ENCODE results near the gene ADGRG1. TPM values are rescaled to one million over a fixed set of nuclear protein-coding genes. Genes with fewer than 3 reads are reported as not detected.

ADGRG1 gene
- total RNA-seq, 2 experiments from 2014 or later, result not detected

DNA sequence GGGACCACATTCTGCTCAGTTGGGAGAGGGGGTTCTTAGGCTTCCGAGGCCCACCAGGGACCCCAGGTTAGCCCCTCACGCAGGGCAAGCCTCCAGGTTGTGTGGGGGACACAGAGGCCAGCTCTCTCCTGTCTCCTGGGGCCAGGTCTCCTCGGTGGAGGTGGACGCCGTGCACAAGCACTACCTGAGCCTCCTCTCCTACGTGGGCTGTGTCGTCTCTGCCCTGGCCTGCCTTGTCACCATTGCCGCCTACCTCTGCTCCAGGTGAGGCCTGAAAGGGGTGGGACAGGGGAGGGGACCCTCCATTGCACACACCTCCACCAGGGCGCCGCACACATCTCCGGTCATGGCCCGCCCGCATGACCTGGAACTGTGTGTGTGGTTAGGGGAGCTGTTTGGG is 28.8 kb downstream of the ADGRG1 start:
- H3K4me1 ChIP-seq (ENCODE audit: insufficient read depth, low read length, poor library complexity, severe bottlenecking), result no peaks in the 10 kb centered on the region
- H3K79me2 ChIP-seq (ENCODE audit: insufficient read depth, low read depth, low read length), result no peaks in the 10 kb centered on the region
- intact Hi-C loops (cut with micrococcal nuclease; ENCODE audit: unreplicated experiment), result no loop called here
- DNase-seq (ENCODE audit: low spot score), result no peak
- no TSS peak for BruUV-seq (replicated peaks)
- H4K20me1 ChIP-seq (ENCODE audit: insufficient read depth, low read length), result no peaks in the 10 kb centered on the region
- H2AFZ ChIP-seq (ENCODE audit: low read length), result no peak overlapping the region
- H3K27ac ChIP-seq (ENCODE audit: low read depth, low read length, poor library complexity, severe bottlenecking), result no peak overlapping the region
- H3K4me2 ChIP-seq (ENCODE audit: low read length), result no peak overlapping the region
- TF ChIP-seq EZH2phosphoT487 (IDR thresholded peaks at IDR 0.05; ENCODE audit: borderline replicate concordance, low read depth, low read length), result no peak
- no peak for TF ChIP-seq CTCF (conservative IDR thresholded peaks at IDR 0.05; ENCODE audit: low read length)
- ChIA-PET CTCF (ENCODE audit: unreplicated experiment) (interaction anchor here (0.6 kb wide), 1 partner anchor 36 kb away, joined by 3 read pairs; no protein-coding TSS in a partner anchor), POLR2A (no interaction called here)
- no peaks in the 10 kb centered on the region for H3K9me3 ChIP-seq (ENCODE audit: low read length)
- H3K9me2 ChIP-seq (ENCODE audit: insufficient read depth, low read length), result no peaks in the 10 kb centered on the region
- no peaks in the 10 kb centered on the region for H3K36me3 ChIP-seq (ENCODE audit: insufficient read depth, low read length)
- no peak overlapping the region for H3K4me3 ChIP-seq (ENCODE audit: low read depth, low read length, poor library complexity, severe bottlenecking)

DNA sequence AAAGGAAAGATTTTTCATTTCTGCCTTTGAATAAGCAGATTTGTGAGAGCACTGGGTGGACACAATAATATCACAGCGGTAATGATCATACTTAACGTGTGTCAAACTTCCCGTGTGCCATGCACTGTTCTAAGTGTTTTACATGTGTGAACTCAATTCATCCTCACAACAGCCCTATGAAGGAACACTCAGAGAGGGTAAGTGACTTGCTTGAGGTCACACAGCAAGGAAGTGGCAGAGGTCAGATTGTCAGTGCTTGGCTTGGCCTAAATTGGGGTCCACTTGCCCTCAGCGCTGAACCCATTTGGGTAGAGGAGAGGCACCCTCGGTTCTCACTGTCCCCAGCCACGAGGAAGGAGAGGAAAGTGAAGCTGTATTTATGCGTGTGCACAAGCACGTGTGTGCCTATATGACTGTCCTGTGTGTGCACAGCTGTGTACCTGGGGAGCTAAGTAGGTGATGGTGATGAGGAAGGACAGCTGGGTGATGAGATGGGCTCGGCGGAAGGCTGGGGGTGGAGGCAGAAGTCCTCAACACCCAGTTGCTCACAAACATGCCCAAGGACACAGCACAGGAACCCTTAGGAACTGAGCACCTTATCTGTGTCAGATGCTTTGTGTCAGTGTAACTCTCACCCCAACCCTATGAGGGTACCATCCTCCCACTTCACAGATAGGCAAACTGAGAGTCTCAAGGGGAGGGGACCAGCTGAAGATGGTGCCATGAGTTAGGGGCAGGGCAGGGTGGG is 29.9 kb downstream of the ADGRG1 start:
- Histone ChIP-seq H3K9me3 (ENCODE audit: low read length) (no peaks in the 10 kb centered on the region), H3K79me2 (ENCODE audit: insufficient read depth, low read depth, low read length) (no peaks in the 10 kb centered on the region), H4K20me1 (ENCODE audit: insufficient read depth, low read length) (no peaks in the 10 kb centered on the region), H2AFZ (ENCODE audit: low read length) (no peak overlapping the region), H3K4me3 (ENCODE audit: low read depth, low read length, poor library complexity, severe bottlenecking) (no peak overlapping the region), H3K4me1 (ENCODE audit: insufficient read depth, low read length, poor library complexity, severe bottlenecking) (no peaks in the 10 kb centered on the region), H3K36me3 (ENCODE audit: insufficient read depth, low read length) (no peaks in the 10 kb centered on the region), H3K27ac (ENCODE audit: low read depth, low read length, poor library complexity, severe bottlenecking) (no peak overlapping the region), H3K4me2 (ENCODE audit: low read length) (no peak overlapping the region), H3K9me2 (ENCODE audit: insufficient read depth, low read length) (no peaks in the 10 kb centered on the region)
- CTCF ChIA-PET (ENCODE audit: unreplicated experiment), result interaction anchor here (0.6 kb wide), 1 partner anchor 37 kb away, joined by 3 read pairs; no protein-coding TSS in a partner anchor
- POLR2A ChIA-PET, result no interaction called here
- BruUV-seq (replicated peaks), result no TSS peak
- no peak for TF ChIP-seq CTCF (conservative IDR thresholded peaks at IDR 0.05; ENCODE audit: low read length)
- TF ChIP-seq EZH2phosphoT487 (IDR thresholded peaks at IDR 0.05; ENCODE audit: borderline replicate concordance, low read depth, low read length), result no peak
- DNase-seq (ENCODE audit: low spot score), result no peak
- intact Hi-C loops (cut with micrococcal nuclease; ENCODE audit: unreplicated experiment), result no loop called here

Data from OCI-LY7 (cell line).